WTC11 (cell line): ENCODE results near the gene KRT76. TPM values are rescaled to one million over a fixed set of nuclear protein-coding genes. Genes with fewer than 3 reads are reported as not detected.

ENCODE experiments used
- ATAC-seq: fragments of 200-7000 bp; cut with Tn5 transposase; 2 replicates; pipeline ENCODE4 v1.10.0; 2021; ENCODE audit warnings: mild to moderate bottlenecking, moderate library complexity
- CTCF ChIA-PET: fragments of 300-600 bp; sonication (Branson Sonifier 250); formaldehyde crosslinking; loops from one replicate; lab custom pipeline; 2021; ENCODE audit warnings: antibody characterized with exemption; lab: Charles Lee
- POLR2A ChIA-PET: fragments of 350-600 bp; sonication (Branson Sonifier 250); formaldehyde crosslinking; loops from one replicate; lab custom pipeline; 2021; ENCODE audit warnings: antibody characterized with exemption; lab: Charles Lee
- DNase-seq: peaks from one replicate; pipeline ENCODE4 v3.0.0; 2021; ENCODE audit warnings: low spot score
- H3K27ac Mint-ChIP-seq: 2 replicates; pipeline ENCODE4 v1.8.0; 2021; ENCODE audit warnings: mixed read lengths
- H3K27me3 Mint-ChIP-seq: 2 replicates; pipeline ENCODE4 v1.8.0; 2021; ENCODE audit warnings: low read depth, mild to moderate bottlenecking, moderate library complexity, mixed read lengths
- H3K36me3 Mint-ChIP-seq: 2 replicates; pipeline ENCODE4 v1.8.0; 2021; ENCODE audit warnings: mixed read lengths
- H3K4me1 Mint-ChIP-seq: 2 replicates; pipeline ENCODE4 v1.8.0; 2022; ENCODE audit warnings: mixed read lengths
- H3K4me3 Mint-ChIP-seq: 2 replicates; pipeline ENCODE4 v1.8.0; 2021; ENCODE audit warnings: mild to moderate bottlenecking, moderate library complexity, mixed read lengths
- H3K9me3 Mint-ChIP-seq: 2 replicates; pipeline ENCODE4 v1.8.0; 2021; ENCODE audit warnings: mixed read lengths
- ATF1 ChIP-seq: sonication (generic); formaldehyde crosslinking; IDR thresholded peaks from 2 replicates; pipeline ENCODE4 v1.8.1; 2023; ENCODE audit warnings: mild to moderate bottlenecking, moderate library complexity, missing genetic modification reagents
- CBFB ChIP-seq: sonication (generic); formaldehyde crosslinking; IDR thresholded peaks from 2 replicates; pipeline ENCODE4 v1.8.1; 2022; ENCODE audit warnings: mild to moderate bottlenecking, low read depth, missing genetic modification reagents
- ELF4 ChIP-seq: sonication (generic); formaldehyde crosslinking; IDR thresholded peaks from 2 replicates; pipeline ENCODE4 v1.8.1; 2022; ENCODE audit warnings: low read depth, mild to moderate bottlenecking, moderate library complexity, missing genetic modification reagents
- JUN ChIP-seq: sonication (generic); formaldehyde crosslinking; IDR thresholded peaks from 2 replicates; pipeline ENCODE4 v1.8.0; 2023; ENCODE audit warnings: mild to moderate bottlenecking, missing genetic modification reagents
- NFYB ChIP-seq: sonication (generic); formaldehyde crosslinking; conservative IDR thresholded peaks from 2 replicates; pipeline ENCODE4 v1.8.0; 2022; ENCODE audit warnings: low read depth, missing genetic modification reagents
- PRRX2 ChIP-seq: fragments of 250-450 bp; sonication (Bioruptor Pico); IDR thresholded peaks from 2 replicates; pipeline ENCODE4 v1.8.0; 2021; ENCODE audit warnings: mild to moderate bottlenecking
- RORB ChIP-seq: fragments of 250-450 bp; sonication (Bioruptor Pico); IDR thresholded peaks from 2 replicates; pipeline ENCODE4 v1.9.0; 2021; ENCODE audit warnings: mild to moderate bottlenecking
- SP1 ChIP-seq: sonication (generic); formaldehyde crosslinking; conservative IDR thresholded peaks from 2 replicates; pipeline ENCODE4 v1.8.1; 2022; ENCODE audit warnings: missing genetic modification reagents
- TEAD1 ChIP-seq: sonication (generic); formaldehyde crosslinking; IDR thresholded peaks from 2 replicates; pipeline ENCODE4 v1.8.0; 2022; ENCODE audit warnings: mild to moderate bottlenecking, missing genetic modification reagents
- TP53 ChIP-seq: sonication (generic); formaldehyde crosslinking; IDR thresholded peaks from 2 replicates; pipeline ENCODE4 v1.8.1; 2023; ENCODE audit warnings: mild to moderate bottlenecking, missing genetic modification reagents
- ZNF219 ChIP-seq: sonication (generic); formaldehyde crosslinking; IDR thresholded peaks from 2 replicates; pipeline ENCODE4 v1.8.0; 2023; ENCODE audit warnings: missing genetic modification reagents, mild to moderate bottlenecking, borderline replicate concordance
- total RNA-seq: library from RNA; stranded (reverse); gene quantifications from 3 replicates; pipeline ENCODE4 v1.2.3, GENCODE V29; 2021
- TF ChIP-seq, protein P1 (sequence below): sonication (generic); formaldehyde crosslinking; IDR thresholded peaks from 2 replicates; pipeline ENCODE4 v1.8.1; 2023; ENCODE audit warnings: mild to moderate bottlenecking, missing genetic modification reagents, borderline replicate concordance
- TF ChIP-seq, protein P2 (sequence below): fragments of 250-450 bp; sonication (Bioruptor Pico); conservative IDR thresholded peaks from 2 replicates; pipeline ENCODE4 v1.9.0; 2021; ENCODE audit warnings: mild to moderate bottlenecking
- TF ChIP-seq, protein P3 (sequence below): sonication (generic); formaldehyde crosslinking; IDR thresholded peaks from 2 replicates; pipeline ENCODE4 v1.8.1; 2022; ENCODE audit warnings: mild to moderate bottlenecking, moderate library complexity, missing genetic modification reagents
- TF ChIP-seq, protein P4 (sequence below): sonication (generic); formaldehyde crosslinking; IDR thresholded peaks from 2 replicates; pipeline ENCODE4 v1.8.1; 2023; ENCODE audit warnings: mild to moderate bottlenecking, missing genetic modification reagents
- TF ChIP-seq, protein P5 (sequence below): fragments of 250-450 bp; sonication (Bioruptor Pico); IDR thresholded peaks from 2 replicates; pipeline ENCODE4 v2.1.2; 2022; ENCODE audit warnings: mild to moderate bottlenecking, moderate library complexity
- TF ChIP-seq, protein P6 (sequence below): sonication (generic); formaldehyde crosslinking; IDR thresholded peaks from 2 replicates; pipeline ENCODE4 v1.8.0; 2022; ENCODE audit warnings: missing genetic modification reagents

Gene KRT76
- total RNA-seq, 1 experiment from 2014 or later = not detected

DNA sequence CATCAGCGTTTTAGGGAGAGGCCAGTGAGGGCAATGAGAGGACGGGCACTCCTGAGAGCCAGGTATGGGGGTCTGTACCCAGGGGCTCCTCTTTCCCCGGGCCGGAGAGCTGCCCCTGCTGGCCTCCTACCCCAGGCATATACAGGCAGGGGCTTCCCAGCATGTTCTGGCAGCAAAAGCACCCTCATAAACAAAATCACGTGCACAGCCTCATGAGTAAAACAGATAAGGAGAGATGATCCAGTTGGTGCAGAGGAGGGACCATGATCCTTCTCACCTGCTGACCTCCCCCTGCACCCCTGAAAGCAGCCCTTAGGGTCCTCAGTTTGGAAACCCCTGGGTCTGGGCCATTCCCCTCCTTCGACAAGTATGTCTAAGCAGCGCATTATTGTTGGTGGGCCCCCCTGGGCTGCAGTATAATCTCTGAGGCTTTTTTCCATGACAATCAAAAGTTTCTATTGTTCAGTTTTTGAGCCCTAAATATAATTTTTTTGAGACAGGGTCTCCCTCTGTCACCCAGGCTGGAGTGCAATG is 41.8 kb upstream of the KRT76 start (continued):
- TF ChIP-seq, protein P1, sequence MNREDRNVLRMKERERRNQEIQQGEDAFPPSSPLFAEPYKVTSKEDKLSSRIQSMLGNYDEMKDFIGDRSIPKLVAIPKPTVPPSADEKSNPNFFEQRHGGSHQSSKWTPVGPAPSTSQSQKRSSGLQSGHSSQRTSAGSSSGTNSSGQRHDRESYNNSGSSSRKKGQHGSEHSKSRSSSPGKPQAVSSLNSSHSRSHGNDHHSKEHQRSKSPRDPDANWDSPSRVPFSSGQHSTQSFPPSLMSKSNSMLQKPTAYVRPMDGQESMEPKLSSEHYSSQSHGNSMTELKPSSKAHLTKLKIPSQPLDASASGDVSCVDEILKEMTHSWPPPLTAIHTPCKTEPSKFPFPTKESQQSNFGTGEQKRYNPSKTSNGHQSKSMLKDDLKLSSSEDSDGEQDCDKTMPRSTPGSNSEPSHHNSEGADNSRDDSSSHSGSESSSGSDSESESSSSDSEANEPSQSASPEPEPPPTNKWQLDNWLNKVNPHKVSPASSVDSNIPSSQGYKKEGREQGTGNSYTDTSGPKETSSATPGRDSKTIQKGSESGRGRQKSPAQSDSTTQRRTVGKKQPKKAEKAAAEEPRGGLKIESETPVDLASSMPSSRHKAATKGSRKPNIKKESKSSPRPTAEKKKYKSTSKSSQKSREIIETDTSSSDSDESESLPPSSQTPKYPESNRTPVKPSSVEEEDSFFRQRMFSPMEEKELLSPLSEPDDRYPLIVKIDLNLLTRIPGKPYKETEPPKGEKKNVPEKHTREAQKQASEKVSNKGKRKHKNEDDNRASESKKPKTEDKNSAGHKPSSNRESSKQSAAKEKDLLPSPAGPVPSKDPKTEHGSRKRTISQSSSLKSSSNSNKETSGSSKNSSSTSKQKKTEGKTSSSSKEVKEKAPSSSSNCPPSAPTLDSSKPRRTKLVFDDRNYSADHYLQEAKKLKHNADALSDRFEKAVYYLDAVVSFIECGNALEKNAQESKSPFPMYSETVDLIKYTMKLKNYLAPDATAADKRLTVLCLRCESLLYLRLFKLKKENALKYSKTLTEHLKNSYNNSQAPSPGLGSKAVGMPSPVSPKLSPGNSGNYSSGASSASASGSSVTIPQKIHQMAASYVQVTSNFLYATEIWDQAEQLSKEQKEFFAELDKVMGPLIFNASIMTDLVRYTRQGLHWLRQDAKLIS (CRISPR knock-in tag) = no peak

DNA sequence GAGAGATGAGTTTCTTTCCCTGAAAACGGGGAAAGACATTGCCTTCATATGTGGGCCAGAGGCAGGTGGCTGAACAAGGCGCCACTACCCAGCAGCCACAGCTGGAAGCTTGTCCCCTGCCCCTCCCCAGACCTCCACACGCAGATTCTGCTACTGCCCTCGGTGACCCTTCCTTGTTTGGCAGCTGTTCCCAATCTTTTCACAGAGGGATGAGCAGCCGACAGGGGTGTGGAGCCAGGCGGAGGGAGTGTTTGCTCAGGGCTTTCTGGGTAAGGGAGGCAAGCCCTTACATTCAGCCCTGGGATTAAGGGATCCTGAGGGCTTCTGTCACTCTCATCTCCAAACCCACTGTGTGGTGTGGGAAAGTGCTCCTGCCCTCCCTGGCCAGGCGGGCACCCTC is 41.2 kb upstream of the KRT76 start:
- Mint-ChIP-seq H3K4me1 (no peaks in the 10 kb centered on the region), H3K4me3 (no peak overlapping the region), H3K27me3 (no peaks in the 10 kb centered on the region), H3K36me3 (no peaks in the 10 kb centered on the region)
- DNase-seq (no peak), ATAC-seq (no peak)
- POLR2A ChIA-PET = interaction anchor here (0.5 kb wide), 1 partner anchor 13 kb away, joined by 4 read pairs; no protein-coding TSS in a partner anchor
- TF ChIP-seq JUN (CRISPR knock-in tag) (no peak), ATF1 (CRISPR knock-in tag) (no peak), CBFB (CRISPR knock-in tag) (no peak), ZNF219 (CRISPR knock-in tag) (no peak), TP53 (CRISPR knock-in tag) (no peak), TEAD1 (CRISPR knock-in tag) (no peak), ELF4 (CRISPR knock-in tag) (no peak), PRRX2 (no peak), SP1 (CRISPR knock-in tag) (no peak), NFYB (CRISPR knock-in tag) (no peak), RORB (no peak)
- TF ChIP-seq, protein P2, sequence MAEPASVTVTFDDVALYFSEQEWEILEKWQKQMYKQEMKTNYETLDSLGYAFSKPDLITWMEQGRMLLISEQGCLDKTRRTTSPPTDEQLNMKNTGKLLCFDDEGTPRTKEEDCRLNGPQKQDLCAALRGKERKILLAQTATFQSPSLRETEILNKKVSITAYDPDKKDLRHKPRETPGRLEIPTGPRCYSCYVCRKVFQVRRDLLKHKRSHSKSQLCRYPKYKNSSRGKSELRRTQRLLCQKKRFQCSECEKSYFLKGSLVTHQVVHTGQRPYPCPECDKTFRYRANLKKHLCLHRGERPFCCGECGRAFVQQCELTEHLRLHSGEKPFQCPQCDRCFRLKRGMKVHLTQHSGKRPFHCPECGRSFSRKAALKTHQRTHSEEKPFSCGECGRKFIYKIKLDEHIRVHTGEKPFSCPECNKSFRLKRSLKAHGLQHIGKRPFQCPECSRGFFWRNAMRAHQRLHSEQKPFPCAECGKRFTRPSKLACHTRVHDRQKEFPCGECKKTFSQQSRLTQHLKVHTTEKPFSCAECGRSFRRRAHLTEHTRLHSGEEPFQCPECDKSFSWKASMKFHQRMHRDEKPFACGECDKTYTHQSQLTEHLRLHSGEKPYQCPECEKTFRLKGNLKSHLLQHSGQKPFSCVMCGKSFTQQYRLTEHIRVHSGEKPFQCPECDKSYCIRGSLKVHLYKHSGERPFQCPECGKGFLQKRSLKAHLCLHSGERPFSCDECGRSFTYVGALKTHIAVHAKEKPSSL (CRISPR knock-in tag) = no peak
- TF ChIP-seq, protein P3, sequence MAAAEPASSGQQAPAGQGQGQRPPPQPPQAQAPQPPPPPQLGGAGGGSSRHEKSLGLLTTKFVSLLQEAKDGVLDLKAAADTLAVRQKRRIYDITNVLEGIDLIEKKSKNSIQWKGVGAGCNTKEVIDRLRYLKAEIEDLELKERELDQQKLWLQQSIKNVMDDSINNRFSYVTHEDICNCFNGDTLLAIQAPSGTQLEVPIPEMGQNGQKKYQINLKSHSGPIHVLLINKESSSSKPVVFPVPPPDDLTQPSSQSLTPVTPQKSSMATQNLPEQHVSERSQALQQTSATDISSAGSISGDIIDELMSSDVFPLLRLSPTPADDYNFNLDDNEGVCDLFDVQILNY (CRISPR knock-in tag) = no peak
- TF ChIP-seq, protein P4, sequence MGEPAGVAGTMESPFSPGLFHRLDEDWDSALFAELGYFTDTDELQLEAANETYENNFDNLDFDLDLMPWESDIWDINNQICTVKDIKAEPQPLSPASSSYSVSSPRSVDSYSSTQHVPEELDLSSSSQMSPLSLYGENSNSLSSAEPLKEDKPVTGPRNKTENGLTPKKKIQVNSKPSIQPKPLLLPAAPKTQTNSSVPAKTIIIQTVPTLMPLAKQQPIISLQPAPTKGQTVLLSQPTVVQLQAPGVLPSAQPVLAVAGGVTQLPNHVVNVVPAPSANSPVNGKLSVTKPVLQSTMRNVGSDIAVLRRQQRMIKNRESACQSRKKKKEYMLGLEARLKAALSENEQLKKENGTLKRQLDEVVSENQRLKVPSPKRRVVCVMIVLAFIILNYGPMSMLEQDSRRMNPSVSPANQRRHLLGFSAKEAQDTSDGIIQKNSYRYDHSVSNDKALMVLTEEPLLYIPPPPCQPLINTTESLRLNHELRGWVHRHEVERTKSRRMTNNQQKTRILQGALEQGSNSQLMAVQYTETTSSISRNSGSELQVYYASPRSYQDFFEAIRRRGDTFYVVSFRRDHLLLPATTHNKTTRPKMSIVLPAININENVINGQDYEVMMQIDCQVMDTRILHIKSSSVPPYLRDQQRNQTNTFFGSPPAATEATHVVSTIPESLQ (CRISPR knock-in tag) = no peak
- TF ChIP-seq, protein P5, sequence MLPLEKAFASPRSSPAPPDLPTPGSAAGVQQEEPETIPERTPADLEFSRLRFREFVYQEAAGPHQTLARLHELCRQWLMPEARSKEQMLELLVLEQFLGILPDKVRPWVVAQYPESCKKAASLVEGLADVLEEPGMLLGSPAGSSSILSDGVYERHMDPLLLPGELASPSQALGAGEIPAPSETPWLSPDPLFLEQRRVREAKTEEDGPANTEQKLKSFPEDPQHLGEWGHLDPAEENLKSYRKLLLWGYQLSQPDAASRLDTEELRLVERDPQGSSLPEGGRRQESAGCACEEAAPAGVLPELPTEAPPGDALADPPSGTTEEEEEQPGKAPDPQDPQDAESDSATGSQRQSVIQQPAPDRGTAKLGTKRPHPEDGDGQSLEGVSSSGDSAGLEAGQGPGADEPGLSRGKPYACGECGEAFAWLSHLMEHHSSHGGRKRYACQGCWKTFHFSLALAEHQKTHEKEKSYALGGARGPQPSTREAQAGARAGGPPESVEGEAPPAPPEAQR (CRISPR knock-in tag) = no peak
- TF ChIP-seq, protein P6, sequence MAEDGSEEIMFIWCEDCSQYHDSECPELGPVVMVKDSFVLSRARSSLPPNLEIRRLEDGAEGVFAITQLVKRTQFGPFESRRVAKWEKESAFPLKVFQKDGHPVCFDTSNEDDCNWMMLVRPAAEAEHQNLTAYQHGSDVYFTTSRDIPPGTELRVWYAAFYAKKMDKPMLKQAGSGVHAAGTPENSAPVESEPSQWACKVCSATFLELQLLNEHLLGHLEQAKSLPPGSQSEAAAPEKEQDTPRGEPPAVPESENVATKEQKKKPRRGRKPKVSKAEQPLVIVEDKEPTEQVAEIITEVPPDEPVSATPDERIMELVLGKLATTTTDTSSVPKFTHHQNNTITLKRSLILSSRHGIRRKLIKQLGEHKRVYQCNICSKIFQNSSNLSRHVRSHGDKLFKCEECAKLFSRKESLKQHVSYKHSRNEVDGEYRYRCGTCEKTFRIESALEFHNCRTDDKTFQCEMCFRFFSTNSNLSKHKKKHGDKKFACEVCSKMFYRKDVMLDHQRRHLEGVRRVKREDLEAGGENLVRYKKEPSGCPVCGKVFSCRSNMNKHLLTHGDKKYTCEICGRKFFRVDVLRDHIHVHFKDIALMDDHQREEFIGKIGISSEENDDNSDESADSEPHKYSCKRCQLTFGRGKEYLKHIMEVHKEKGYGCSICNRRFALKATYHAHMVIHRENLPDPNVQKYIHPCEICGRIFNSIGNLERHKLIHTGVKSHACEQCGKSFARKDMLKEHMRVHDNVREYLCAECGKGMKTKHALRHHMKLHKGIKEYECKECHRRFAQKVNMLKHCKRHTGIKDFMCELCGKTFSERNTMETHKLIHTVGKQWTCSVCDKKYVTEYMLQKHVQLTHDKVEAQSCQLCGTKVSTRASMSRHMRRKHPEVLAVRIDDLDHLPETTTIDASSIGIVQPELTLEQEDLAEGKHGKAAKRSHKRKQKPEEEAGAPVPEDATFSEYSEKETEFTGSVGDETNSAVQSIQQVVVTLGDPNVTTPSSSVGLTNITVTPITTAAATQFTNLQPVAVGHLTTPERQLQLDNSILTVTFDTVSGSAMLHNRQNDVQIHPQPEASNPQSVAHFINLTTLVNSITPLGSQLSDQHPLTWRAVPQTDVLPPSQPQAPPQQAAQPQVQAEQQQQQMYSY (CRISPR knock-in tag) = no peak
- TF ChIP-seq, all 79 proteins: peak for 0
- H3K9me3 Mint-ChIP-seq = no peaks in the 10 kb centered on the region
- H3K27ac Mint-ChIP-seq = no peak overlapping the region
- CTCF ChIA-PET = interaction anchor here (1.6 kb wide), 1 partner anchor 52 kb away, joined by 7 read pairs; no protein-coding TSS in a partner anchor
